Occipital lobe (tissue), 2 donors: ENCODE data around the gene SF1. TPM values are rescaled to one million over a fixed set of nuclear protein-coding genes. Genes with fewer than 3 reads are reported as not detected.

Experiments used
- DNase-seq: peaks from one replicate; lab custom pipeline; 2025; lab: John Stamatoyannopoulos, UW
- total RNA-seq: library from RNA; depleted of rRNA; stranded (reverse); fragments of >200 nt; gene quantifications from one replicate; pipeline ENCODE4 v1.2.3, GENCODE V29; 2014

Gene SF1
- total RNA-seq, 1 donor from 2014 or later, result 80.0 TPM

DNA sequence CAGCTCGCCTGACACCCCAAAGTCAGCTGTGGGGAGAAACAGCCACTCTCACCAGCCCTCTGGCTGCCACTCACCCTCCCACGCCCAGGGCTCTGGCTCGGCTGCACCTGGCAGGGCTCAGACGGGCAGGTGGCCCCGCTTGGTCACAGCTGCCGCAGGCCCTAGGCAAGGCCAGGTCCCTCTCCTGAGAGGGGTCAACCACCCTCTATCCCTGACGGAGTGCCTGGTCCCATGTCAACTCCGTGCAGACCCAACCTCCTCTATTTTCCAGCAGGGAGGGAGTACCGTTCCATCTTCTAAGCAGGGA is 22.8 kb upstream of the SF1 start:
- DNase-seq, result no peak

DNA sequence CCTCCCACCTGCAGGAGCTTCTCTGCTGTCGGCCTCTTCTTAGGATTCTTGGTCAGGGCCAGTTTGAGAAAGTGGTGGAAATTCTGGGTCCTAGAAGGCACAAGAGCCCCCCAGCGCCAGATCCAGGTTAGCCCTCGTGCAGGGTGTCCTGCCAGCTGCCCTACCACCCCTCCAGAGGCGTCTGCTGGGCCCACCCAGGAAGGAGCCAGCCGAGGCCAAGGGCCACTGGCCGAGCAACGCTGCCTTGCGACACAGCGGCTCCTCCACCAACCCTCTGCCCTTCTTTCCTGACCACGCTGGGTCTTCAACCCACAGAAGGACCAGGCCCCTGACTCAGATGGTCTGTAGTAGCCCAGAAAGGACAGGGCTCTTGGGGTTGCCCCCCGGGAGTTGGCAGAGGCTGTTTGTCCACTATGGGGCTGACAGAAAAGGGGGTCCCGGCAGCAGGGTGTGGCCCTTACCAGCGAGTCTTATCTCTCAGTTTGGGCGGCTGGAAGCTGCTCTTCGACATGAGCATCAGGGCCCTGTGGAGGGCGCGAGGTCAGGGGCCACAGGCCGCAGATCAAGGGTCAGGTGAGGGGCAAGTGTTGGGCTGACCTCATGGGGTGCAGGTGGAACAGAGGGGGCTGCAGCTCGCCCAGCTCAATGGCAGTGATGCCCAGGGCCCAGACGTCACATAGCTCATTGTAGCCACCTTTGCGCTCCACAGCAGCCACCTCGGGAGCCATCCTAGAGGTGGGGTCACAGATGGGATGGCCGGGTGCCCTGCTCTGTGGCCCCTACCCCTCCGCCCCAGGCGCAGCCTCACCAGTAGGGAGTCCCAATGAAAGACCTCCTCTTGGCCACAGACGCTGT is 22.2 kb upstream of the SF1 start:
- DNase-seq, result no peak

- DNase-seq, result no peak
These were observed 21.4 kb upstream of the SF1 start for GRCh38 chr11:64799623-64800302.

- no peak for DNase-seq
These were observed 20.9 kb upstream of the SF1 start for GRCh38 chr11:64799256-64799622.

DNA sequence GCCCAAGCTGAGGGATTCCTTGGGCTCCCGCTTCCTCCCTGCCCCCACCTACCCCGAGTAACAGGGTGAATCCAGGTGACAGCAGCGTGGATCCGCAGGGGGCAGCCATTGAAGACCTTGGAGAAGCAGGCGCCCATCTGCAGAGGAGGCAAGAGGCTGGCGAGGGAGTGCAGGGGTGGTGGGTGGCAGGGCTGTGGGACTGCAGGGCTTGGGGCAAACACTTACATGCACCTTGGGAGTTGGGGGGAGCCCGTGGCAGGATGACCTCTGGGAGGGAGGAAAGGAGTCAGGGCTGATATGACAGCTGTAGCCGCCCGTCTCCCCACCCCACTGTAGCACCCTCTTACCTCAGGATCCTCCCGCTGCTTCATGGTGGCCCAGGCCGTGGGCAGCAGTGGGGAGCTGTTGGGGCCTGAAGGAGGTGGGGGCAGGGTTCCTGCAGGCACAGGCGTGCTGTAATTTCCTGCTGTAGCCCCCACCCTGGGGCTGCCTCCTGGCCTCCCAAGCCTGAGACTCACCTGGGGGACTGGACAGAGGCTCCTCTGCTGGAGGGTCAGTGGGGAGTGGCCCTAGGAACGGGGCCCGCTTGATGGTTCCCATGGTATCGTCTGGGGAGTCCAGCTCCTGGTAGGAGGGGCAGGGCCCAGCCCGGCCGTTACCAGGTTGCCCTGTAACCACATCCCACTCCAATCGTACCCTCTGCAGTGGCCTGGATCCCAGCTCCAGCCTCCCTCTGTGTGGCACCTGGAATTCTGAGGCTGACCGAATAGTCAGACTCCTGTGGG is 18.6 kb upstream of the SF1 start:
- no peak for DNase-seq

DNA sequence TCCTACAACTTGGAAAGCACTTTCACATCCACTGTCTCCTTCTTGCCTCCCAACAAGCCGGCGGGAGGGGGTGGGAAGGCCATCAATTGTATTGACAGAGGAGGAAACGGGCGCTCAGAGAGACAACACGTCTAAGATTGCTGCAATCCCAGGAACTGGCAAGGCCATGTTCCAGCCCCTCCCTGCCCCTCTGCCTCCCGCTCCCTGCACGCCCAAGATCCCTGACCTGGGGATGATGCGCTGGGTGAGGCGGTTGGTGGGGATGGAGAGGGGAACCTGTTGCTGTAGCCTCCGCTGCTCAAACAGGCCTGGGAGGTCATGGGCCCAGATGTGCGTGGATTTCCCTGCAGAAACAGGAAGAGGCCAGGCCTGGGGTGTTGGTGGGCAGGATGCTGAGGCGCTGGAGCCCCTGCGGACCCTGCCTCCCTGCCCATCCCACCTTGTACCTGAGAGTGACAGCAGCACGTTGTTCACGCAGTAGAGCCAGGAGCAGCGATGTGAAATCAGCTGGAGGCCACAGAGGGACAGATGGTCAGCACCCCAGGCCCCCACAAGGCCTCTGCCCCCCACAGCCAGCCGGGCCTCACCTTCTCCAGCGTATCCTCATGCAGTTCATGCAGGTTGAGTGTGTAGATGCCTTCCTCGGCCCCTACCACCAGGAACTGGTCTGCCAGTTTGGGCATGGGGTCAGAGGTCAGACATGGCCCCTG is 17.9 kb upstream of the SF1 start:
- DNase-seq, result no peak

GRCh38 chr11:64794526-64794925 is 16.2 kb upstream of the SF1 start:
- DNase-seq, result no peak

DNA sequence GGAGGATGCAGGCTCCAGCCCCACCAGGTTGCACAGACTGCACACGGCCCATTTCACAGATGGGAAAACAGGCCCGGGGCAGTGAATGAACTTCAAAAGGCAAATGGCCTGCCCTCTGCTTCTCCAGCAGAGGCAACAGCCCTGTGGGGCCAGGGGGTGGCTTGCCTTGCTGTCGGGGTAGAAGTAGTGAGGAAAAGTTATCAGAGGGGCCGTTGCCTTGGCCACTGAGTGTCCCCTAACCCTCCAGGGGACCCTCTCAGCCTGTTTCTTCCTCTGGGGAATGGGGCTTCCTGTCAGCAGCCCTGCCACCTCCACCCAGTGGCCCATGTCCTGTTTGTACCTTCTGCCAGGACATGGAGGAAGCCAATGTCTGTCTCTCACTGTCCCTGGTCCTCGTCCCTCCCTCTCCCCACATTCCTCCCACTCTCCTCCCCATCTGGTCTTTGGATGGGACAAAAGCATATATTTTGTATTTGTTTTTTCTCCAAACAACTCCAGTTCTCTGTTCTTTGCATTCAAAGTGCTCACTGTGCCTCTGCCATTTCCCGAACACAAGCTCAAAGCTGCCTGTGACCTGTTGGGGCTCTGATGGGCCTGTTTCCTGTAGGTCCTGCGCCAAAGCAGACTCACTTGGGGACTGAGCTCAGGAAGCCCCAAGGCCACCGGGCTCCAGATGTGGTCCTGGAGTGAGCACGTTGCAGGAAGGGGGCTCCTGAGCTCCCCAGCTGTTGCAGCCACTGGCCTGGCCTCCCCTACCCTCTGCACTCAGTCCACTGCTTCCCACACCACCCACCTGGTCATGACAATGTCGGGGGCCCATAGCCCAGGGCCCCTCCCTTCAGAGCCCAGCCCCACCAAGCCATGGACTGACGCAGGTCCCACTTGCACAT is 15.2 kb upstream of the SF1 start:
- no peak for DNase-seq

DNA sequence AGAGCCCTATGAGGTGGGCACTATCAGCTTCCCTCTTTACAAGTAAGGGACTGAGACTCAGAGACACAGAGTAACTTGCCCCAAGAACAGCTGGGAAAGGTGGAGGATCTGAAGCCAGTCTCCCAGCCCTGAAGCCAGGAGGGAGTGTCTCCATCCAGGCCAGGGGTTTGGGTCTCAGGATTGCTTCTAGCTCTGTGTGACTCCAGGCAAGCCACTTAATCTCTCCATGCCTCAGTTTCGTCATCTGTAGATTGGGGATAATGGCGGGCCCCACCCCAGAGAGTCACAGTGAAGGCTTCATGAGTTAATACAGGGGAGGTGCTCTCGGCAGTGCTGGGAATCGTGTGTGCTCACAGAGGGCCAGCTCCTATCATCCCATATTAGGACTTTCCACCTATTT is 14.1 kb upstream of the SF1 start:
- no peak for DNase-seq

DNA sequence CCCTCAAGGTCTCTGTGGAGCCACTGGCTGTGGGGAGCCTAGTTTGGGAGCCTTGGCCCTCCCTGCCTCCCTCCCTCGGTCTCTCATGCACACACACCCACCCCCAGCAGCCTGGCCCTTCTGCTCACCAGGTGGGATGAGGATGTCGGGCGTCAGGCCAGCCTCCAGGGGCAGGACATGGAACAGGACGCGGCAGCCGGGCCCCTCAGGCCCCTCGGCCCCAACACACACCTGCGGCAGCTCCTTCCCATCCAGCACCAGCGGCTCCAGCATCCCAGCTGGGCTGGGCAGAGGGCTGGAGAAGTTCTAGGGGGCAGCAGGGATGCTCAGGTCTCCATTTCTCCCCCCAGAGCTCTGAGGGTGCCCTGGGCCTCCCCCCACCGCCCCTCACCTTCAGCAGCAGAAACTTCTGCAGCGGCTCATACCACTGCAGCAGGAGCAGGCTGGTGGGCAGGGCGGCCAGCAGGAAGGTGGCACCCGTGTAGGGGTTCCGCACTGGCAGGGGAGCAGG is 13.5 kb upstream of the SF1 start:
- DNase-seq, result no peak

- no peak for DNase-seq
These were observed 12.1 kb upstream of the SF1 start for GRCh38 chr11:64790205-64791095.

- DNase-seq, result no peak
These were observed 11.2 kb upstream of the SF1 start for GRCh38 chr11:64789331-64790204.

GRCh38 chr11:64788321-64789215 is 10.2 kb upstream of the SF1 start:
- no peak for DNase-seq

- DNase-seq, result no peak
These were observed 9.4 kb upstream of the SF1 start for GRCh38 chr11:64787526-64788320.

- DNase-seq, result no peak
These were observed 8.0 kb upstream of the SF1 start for GRCh38 chr11:64786308-64786707.

DNA sequence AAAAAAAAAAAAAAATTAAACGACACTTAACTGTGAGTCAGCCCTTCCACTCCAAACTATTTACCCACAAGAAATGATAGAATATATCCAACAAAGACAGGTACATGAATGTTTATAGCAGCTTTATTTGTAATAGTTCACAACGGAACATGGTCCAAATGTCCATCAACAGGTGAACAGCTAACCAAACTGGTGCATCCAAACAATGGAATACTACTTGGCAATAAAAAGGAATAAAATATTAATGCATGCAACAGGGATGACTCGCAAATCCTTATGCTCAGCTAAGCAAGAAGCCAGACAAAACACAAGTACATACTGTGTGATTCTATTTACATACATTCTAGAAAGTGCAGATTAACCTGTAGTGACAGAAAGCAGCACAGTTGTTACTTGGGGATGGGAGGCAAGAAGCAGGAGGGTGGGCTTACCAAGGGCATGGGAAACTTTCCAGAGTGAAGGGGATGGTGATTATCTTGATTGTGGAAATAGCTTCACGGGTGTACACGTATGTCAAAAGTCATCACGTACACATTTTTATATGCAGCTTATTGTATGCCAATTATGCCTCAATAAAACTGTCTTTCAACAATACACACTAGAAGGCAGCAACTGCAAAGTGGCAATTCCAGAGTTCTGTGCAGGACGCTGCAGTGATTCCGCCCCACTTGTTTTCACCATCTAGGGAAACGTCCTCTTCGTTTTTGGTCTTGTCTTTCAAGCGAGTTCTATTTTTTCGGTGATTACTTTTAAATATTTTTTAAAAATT is 6.7 kb upstream of the SF1 start:
- DNase-seq, result no peak
